Breast epithelium (tissue), 3 donors: ENCODE measurements around the gene OPHN1.

ENCODE experiments used
- POLR2A ChIP-seq: fragments of 450-650 bp; IDR thresholded peaks from one replicate; pipeline ENCODE4 v1.6.1; 2016; ENCODE audit warnings: antibody characterized with exemption, mild to moderate bottlenecking, moderate library complexity
- POLR2AphosphoS5 ChIP-seq, 3 donors: sonication (generic); formaldehyde crosslinking; IDR thresholded peaks; one replicate each; pipeline ENCODE4 v1.6.1; 2017; ENCODE audit warnings: antibody characterized with exemption in 3 of 3
- TF ChIP-seq, protein P1 (sequence below), 3 donors: fragments of 450-650 bp; IDR thresholded peaks; one replicate each; pipeline ENCODE4 v1.5.1; 2016 to 2017; ENCODE audit warnings: antibody characterized with exemption in 3 of 3, mild to moderate bottlenecking in 3 of 3, moderate library complexity in 3 of 3

DNA sequence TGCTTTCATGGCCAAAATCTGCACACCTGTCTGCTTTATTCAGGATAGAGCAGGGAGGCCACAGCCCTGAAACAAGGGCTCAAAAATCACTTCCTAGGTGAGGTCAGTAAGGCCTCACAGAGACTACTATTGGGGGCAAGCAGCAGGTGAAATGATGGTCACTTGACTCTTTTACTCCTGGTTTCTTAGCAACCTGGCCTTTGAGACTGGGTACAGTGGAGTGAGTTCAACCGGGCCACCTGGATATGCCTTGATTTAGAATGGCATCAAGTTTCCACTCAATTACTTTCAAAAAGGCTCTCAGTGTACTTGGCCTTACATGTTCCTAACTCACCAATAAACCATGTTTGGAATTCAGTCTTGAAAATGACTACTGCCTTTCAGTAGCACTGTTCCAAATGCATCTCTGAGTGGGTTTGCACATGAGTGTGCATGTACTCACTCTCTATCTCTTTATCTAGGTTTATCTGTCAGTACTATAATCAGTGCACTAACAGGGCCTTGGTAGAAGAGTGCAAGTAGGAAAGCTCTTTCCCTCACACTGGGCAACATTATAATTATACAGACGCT is 388.2 kb downstream of the OPHN1 start:
- TF ChIP-seq POLR2A, result no peak
- TF ChIP-seq, protein P1, sequence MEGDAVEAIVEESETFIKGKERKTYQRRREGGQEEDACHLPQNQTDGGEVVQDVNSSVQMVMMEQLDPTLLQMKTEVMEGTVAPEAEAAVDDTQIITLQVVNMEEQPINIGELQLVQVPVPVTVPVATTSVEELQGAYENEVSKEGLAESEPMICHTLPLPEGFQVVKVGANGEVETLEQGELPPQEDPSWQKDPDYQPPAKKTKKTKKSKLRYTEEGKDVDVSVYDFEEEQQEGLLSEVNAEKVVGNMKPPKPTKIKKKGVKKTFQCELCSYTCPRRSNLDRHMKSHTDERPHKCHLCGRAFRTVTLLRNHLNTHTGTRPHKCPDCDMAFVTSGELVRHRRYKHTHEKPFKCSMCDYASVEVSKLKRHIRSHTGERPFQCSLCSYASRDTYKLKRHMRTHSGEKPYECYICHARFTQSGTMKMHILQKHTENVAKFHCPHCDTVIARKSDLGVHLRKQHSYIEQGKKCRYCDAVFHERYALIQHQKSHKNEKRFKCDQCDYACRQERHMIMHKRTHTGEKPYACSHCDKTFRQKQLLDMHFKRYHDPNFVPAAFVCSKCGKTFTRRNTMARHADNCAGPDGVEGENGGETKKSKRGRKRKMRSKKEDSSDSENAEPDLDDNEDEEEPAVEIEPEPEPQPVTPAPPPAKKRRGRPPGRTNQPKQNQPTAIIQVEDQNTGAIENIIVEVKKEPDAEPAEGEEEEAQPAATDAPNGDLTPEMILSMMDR (IDR thresholded peaks at IDR 0.05), result no peak
- TF ChIP-seq POLR2AphosphoS5 (IDR thresholded peaks at IDR 0.05), result no peak
